SK-N-DZ (cell line): ENCODE measurements around the gene GLIS1.
A peak's percentile ranks its signal among the peaks of the same experiment; 100 is the strongest.
"Not testable (repeated sequence)": the region's sequence is repeated elsewhere in the genome, so short reads cannot be mapped to it uniquely, and the experiment has no call there.

Experiments used
- DNase-seq: peaks from one replicate; pipeline ENCODE4 v3.0.0-alpha.2; 2015; ENCODE audit warnings: low spot score

The GLIS1 gene

DNA sequence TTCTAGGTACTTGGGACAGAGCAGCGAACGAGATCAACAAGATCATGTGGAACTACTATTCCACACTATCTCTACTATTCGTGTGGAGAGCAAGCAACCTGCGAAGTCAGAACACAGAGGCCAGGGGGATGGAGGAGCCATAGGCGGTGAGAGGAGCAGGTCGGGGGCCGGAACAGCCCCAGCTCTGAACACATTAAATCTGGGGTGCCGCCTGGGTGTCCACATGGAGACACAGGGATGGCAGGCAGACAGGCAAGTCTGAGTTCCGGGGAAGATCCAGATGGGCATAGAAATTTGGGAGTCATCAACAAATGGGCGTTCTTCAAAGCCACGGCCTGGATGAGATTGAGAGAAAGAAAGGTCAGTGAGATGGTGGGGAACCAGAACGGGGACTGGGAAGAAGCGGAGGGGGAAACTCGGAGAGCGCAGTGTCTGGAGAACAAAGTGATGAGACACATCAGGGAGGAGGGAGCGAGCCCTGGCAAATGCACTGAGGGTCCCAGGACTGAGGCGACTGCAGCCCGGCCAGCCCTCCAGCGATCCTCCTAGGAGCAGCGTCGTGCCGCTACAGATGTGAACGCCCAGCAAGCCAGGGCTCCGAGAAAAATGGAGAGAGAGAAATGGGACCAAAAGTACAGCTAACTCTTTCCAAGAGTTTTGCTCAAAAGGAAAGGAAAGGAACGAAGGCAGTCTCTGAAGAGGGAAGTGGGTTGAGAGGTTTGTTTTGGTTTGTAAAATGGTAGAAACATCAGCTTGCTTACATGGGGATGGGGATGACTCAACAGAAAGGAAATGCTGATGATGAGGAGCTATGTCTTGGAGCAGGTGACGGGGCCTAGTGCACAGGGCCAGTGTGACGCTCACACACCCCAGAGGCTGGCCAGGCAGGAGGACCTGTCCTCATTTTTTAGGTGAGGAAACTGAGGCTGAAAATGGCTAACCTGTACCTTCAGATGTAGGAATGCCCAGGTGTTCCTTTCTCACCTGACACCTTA is 84.5 kb downstream of the GLIS1 start:
- no peak for DNase-seq

GRCh38 chr1:53653631-53654030 is 85.3 kb downstream of the GLIS1 start:
- no peak for DNase-seq

DNA sequence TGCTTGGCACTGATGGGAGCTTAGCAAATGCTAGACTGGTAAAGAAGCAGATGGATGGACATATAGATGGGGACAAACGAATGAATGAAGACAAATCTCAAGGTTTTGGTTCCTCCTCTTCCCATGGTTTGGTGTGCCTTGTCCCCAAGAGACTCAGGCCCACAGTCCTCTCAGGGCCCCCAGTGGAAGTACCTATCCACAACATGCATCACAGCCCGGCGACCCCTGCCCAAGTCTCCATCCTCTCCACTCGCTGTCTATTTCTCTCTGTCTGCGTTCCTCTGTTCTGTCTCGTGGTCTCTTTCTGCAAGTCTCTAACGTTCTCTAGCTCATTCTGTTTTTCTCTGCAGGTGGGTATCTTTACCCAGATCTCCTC is 85.8 kb downstream of the GLIS1 start:
- DNase-seq = no peak

DNA sequence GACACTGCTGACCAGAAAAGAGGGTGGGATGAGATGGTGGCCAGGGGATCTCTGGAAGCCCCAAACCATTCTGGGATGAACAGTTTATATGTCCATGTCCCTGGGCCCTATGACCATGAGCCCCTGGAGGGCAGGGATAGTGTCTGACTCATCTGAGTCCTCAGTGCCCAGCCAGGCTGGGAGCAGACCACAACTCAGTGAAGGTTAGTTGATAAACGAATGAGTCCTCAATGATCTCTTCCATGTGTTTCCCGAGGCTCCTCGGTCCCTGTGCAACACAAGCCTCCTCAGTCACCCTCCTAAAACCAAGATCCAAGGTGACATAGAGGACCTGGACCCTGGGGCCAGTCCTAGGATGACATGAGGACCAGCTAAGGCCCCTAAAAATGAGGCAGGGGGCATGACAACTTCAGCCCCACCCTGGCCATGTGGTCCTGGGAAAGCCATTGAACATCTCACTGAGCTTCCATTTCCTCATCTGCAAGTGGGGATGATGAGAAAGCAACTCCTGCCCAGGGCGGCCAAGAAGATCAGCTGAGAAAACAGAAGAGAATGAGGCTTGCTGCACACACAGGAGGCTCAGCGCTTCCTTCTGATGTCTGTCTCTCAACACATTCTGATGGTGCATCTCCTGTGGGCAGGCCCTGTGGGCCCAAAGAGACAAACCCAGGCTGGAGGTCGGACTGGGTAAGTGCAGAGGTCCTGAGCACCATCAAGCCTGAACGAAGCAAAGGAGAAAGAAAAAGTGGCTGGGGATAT is 86.3 kb downstream of the GLIS1 start:
- DNase-seq = no peak

- no peak for DNase-seq
These were observed 87.6 kb downstream of the GLIS1 start for GRCh38 chr1:53651356-53651755.

GRCh38 chr1:53648516-53648915 is 90.4 kb downstream of the GLIS1 start:
- DNase-seq = no peak

GRCh38 chr1:53647915-53648314 is 91.0 kb downstream of the GLIS1 start:
- not testable (repeated sequence) for DNase-seq

DNA sequence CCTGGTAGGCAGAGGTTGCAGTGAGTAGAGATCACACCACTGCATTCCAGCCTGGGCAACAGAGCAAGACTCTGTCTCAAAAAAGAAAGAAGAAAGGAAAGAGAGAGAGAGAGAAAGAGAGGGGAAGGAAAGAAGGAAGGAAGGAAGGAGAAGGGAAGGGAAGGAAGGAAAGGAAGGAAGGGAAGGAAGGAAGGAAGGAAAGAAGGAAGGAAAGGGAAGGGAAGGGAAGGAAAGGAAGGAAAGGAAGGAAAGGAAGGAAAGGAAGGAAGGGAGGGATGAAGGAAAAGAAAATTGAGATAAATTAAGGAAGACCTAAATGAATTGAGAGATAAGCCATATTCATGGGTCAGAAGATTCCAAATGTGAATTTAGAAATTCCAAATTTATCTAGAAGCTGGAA is 92.2 kb downstream of the GLIS1 start:
- DNase-seq = no peak

- no peak for DNase-seq
These were observed 93.3 kb downstream of the GLIS1 start for GRCh38 chr1:53645690-53646078.

DNA sequence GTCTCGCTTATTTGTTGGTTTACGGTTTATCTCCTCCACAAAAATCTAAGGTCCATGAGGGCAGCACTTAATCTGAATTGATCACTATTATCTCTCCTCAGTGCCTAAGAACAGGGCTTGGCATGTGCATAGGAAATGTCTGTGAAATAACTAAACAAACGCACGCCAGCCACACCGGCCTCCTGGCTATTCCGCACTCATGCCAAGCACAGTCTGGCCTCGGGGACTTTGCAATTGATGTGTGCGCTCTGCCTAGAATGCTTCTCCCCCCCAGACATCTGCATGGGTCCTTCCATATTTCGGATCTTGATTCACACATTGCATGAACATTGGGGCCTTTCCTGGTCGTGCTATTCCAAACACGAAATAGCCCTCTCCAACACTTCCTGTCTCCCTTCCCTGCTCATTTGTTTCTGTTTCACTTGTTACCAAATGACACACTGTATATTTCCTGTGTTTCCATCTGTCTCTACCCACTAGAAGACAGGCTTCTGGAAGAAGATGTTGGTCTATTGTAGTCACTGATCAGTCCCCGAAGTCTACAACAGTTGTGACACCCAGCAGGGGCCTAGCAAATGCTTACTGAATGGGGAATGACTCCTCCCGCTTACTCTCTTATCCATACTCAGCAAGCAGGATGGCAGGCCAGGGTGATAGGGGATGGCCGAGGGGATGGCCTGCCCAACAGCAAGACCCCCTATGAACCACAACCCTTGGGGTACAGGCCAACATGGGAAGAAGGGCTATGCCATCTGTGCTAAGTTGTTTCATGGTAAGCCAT is 93.9 kb downstream of the GLIS1 start:
- no peak for DNase-seq

DNA sequence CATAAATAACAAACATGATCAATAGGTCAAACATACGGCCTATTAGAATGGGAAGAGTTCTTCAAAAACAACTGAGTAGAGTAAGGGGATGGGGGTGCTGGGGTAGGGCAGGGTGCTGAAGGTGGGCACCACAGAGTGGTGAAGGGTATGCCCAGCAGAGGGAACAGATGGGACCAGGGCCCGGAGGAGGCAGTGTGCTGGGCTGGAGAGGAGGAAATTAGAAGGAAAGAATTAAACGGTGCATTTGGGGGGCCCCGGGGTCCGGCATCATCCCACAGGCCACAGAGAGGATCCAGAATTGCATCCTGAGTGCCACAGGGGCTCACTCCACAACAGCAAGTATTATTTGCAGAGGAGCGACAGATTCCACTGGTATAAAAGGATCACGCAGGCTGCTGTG is 94.5 kb downstream of the GLIS1 start:
- no peak for DNase-seq

- no peak for DNase-seq
These were observed 95.0 kb downstream of the GLIS1 start for GRCh38 chr1:53643881-53644390.

DNA sequence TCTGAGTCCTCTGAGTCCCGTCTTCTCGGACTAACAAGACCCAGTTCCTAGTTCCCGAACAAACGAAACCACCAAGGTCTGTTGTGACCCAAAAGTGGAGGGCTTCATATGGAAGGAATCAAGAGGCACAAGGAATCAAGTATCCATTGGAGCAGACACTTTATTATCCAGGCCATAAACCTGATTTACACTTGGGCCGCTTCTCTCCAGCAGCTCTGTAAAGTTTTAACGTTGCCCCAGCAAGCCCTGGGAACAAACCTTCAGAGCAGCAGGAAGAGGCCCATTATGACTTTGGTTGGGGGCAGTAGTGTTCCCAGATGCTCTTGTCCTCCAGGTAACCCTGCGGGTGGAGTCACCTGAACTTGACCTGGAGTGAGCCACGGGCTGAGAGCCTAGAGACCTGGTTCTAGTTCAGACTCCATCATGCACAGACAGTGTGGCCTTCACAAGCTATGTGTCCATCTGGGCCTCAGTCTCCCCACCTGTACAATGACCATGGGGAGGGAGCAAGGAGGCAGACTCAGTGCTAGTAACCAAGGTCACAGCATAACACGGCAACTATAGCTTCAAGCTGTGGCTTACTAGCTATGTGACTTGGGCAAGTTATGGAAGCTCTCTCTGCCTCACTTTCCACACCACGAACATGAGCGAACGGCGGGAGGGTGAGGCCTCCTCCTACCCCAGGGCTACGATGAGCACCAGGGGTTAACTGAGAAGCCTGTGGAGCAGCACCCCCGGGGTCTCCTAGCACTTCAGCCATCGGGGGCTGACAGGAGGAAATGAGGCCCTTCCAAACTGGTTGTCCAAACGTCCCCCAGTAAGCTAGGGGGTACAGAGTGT is 95.7 kb downstream of the GLIS1 start:
- DNase-seq = no peak

GRCh38 chr1:53642607-53643006 is 96.4 kb downstream of the GLIS1 start:
- DNase-seq = no peak

DNA sequence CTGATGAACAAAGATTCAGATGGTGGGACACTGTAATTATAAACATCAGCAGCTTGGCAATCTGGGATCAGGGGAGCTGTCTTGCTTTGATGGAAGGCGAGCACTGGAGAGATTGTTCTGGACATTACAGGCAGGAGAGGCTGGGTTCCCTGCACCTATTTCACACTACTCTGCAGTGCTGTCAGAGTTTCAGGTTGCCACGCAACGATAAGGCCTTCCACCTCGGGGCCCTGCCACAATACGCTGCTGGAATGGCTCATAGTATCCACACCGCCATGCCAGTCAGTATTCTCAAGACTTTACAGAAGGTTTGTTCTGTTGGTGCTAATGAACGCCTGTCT is 96.8 kb downstream of the GLIS1 start:
- DNase-seq = no peak

GRCh38 chr1:53641481-53642214 is 97.3 kb downstream of the GLIS1 start:
- DNase-seq = peak; percentile 16

- no peak for DNase-seq
These were observed 98.3 kb downstream of the GLIS1 start for GRCh38 chr1:53640701-53641075.

- no peak for DNase-seq
These were observed 98.8 kb downstream of the GLIS1 start for GRCh38 chr1:53639996-53640700.

DNA sequence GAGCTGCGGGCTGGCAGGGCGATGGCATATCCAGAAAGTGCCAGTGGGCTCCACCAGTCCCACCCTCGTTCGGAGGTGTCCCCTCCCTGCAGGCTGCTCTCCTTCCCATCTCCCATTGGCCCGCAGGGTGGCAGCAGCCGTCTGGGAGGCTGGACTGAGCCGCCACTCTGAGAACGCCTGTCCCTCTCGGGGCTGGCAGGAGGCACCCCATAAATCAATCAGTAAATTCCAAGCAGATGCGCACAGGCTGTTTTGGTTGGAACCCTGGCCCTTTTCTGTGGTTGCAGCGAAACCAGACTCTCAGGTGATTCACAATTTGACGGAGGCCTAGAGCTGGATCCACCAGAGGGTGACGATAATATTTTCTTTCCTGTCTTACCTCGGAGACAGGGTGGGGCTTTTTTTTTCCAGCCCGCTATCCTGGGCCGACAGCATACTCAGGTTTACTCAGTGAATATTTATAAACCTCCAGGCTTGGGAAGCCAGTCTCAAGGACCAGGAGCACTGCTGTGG is 99.7 kb downstream of the GLIS1 start:
- DNase-seq = no peak
